Trophoblast cell (in vitro differentiated cells and primary cell): ENCODE results near the gene NEDD8.
A peak's percentile ranks its signal among the peaks of the same experiment; 100 is the strongest.

ENCODE experiments used
- DNase-seq, 2 donors: peaks; one replicate each; pipeline ENCODE4 v3.0.0-alpha.2; 2016
- H2AFZ ChIP-seq: 2 replicates; pipeline ENCODE4 v1.6.1; 2013; ENCODE audit warnings: low read length, moderate library complexity, mild to moderate bottlenecking; ENCODE audit not compliant: insufficient read depth, poor library complexity
- H2AK5ac ChIP-seq: 2 replicates; pipeline ENCODE4 v1.6.1; 2013; ENCODE audit warnings: mild to moderate bottlenecking, low read length
- H2BK120ac ChIP-seq: 2 replicates; pipeline ENCODE4 v1.6.1; 2013; ENCODE audit warnings: low read length, mild to moderate bottlenecking, moderate library complexity; ENCODE audit not compliant: insufficient read depth, poor library complexity
- H2BK12ac ChIP-seq: 2 replicates; pipeline ENCODE4 v1.6.1; 2013; ENCODE audit warnings: mild to moderate bottlenecking, low read length, moderate library complexity
- H2BK5ac ChIP-seq: 2 replicates; pipeline ENCODE4 v1.6.1; 2013; ENCODE audit warnings: low read length, low read depth, moderate library complexity, mild to moderate bottlenecking; ENCODE audit not compliant: poor library complexity
- H3K14ac ChIP-seq: 2 replicates; pipeline ENCODE4 v1.6.1; 2013; ENCODE audit warnings: mild to moderate bottlenecking, low read length
- H3K18ac ChIP-seq: 2 replicates; pipeline ENCODE4 v1.6.1; 2013; ENCODE audit warnings: mild to moderate bottlenecking, low read length
- H3K23ac ChIP-seq: 2 replicates; pipeline ENCODE4 v1.6.1; 2013; ENCODE audit warnings: low read length
- H3K27ac ChIP-seq: 2 replicates; pipeline ENCODE4 v1.5.1; 2013; ENCODE audit warnings: low read depth, mild to moderate bottlenecking, inconsistent platforms, low read length, moderate library complexity
- H3K27me3 ChIP-seq: 2 replicates; pipeline ENCODE4 v1.6.1; 2013; ENCODE audit warnings: inconsistent platforms, mild to moderate bottlenecking, low read length, moderate library complexity; ENCODE audit not compliant: insufficient read depth
- H3K36me3 ChIP-seq, 2 experiments: 1 replicate in 1 of 2; 2 replicates in 1 of 2; pipeline ENCODE4 v1.6.1; 2013; ENCODE audit warnings: low read length in 2 of 2, mild to moderate bottlenecking in 2 of 2, moderate library complexity in 1 of 2; ENCODE audit not compliant: insufficient read depth in 2 of 2, control insufficient read depth in 1 of 2
- H3K4ac ChIP-seq: 2 replicates; pipeline ENCODE4 v1.6.1; 2013; ENCODE audit warnings: low read depth, mild to moderate bottlenecking, low read length, moderate library complexity
- H3K4me1 ChIP-seq, 2 experiments: 1 replicate in 1 of 2; 2 replicates in 1 of 2; pipeline ENCODE4 v1.6.1; 2013; ENCODE audit warnings: low read length in 2 of 2, mild to moderate bottlenecking in 2 of 2, moderate library complexity in 1 of 2; ENCODE audit not compliant: insufficient read depth in 2 of 2, control insufficient read depth in 1 of 2
- H3K4me2 ChIP-seq: 2 replicates; pipeline ENCODE4 v1.6.1; 2013; ENCODE audit warnings: inconsistent platforms, mild to moderate bottlenecking, low read length, moderate library complexity
- H3K4me3 ChIP-seq: 2 replicates; pipeline ENCODE4 v1.5.1; 2013; ENCODE audit warnings: mild to moderate bottlenecking, low read depth, low read length, inconsistent platforms
- H3K79me1 ChIP-seq: one replicate; pipeline ENCODE4 v1.6.1; 2013; ENCODE audit warnings: low read length
- H3K79me2 ChIP-seq: 2 replicates; pipeline ENCODE4 v1.6.1; 2013; ENCODE audit warnings: low read length, mild to moderate bottlenecking; ENCODE audit not compliant: control insufficient read depth, insufficient read depth, poor library complexity
- H3K9ac ChIP-seq: 2 replicates; pipeline ENCODE4 v1.6.1; 2013; ENCODE audit warnings: mild to moderate bottlenecking, low read length
- H3K9me3 ChIP-seq: 2 replicates; pipeline ENCODE4 v1.6.1; 2013; ENCODE audit warnings: low read depth, mild to moderate bottlenecking, control low read depth, inconsistent platforms, low read length; ENCODE audit not compliant: insufficient read depth
- H4K12ac ChIP-seq: 2 replicates; pipeline ENCODE4 v1.6.1; 2013; ENCODE audit warnings: low read depth, mild to moderate bottlenecking, low read length, moderate library complexity
- H4K8ac ChIP-seq: 2 replicates; pipeline ENCODE4 v1.6.1; 2013; ENCODE audit warnings: low read depth, mild to moderate bottlenecking, low read length, moderate library complexity
- H4K91ac ChIP-seq: one replicate; pipeline ENCODE4 v1.6.1; 2013; ENCODE audit warnings: low read depth, mild to moderate bottlenecking, low read length, moderate library complexity
- WGBS: extraction: QIAGEN DNeasy Blood & Tissue Kit; methylation state at CpG from one replicate; pipeline ENCODE4 v1.1.7; 2013; ENCODE audit warnings: missing lambda C conversion rate; ENCODE audit not compliant: insufficient read length, insufficient coverage; ENCODE audit errors: extremely low coverage; 5-methylcytosine and 5-hydroxymethylcytosine counted together

Gene NEDD8

DNA sequence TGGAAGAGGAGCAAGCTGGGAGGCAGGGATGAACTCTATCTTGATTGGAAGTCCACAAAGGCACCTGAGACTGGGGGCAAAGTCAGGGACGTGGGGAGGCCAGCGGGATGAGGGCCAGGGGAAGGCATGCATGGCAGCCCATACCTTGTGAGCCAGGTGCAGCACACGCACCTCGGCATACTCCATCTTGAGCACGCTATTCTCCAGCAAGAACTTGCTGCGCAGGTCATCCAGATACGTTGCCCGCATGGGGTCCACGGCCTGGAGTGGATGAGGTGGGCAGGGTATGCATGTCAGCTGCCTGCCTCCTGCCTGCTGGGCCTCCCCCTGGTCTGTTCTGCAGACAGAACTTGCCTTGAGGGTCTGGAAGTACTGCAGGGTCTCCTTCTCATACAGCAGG is 35.3 kb upstream of the NEDD8 start:
- Histone ChIP-seq H3K9me3 (no peaks in the 10 kb centered on the region), H3K27ac (no peak overlapping the region), H3K4me1 (peaks cover 28 to 30% of the 10 kb centered on the region in 2 experiments), H3K36me3 (peaks cover 30 to 40% of the 10 kb centered on the region in 2 experiments), H3K79me2 (peaks cover 9% of the 10 kb centered on the region), H3K23ac (no peak overlapping the region), H2BK5ac (no peak overlapping the region), H3K18ac (no peak overlapping the region), H2AK5ac (no peak overlapping the region), H3K4ac (no peak overlapping the region), H3K27me3 (no peaks in the 10 kb centered on the region), H3K4me2 (no peak overlapping the region), H3K4me3 (no peak overlapping the region), H2BK12ac (no peak overlapping the region), H3K14ac (no peak overlapping the region), H2AFZ (no peak overlapping the region), H3K9ac (no peak overlapping the region), H3K79me1 (peaks cover 30% of the 10 kb centered on the region), H4K91ac (no peak overlapping the region), H4K12ac (no peak overlapping the region), H2BK120ac (no peak overlapping the region), H4K8ac (no peak overlapping the region)
- DNase-seq, result peak in 1 of 2 donors; percentile 40
- WGBS, result no CpG with 5 or more reads among the region's 9 CpGs

DNA sequence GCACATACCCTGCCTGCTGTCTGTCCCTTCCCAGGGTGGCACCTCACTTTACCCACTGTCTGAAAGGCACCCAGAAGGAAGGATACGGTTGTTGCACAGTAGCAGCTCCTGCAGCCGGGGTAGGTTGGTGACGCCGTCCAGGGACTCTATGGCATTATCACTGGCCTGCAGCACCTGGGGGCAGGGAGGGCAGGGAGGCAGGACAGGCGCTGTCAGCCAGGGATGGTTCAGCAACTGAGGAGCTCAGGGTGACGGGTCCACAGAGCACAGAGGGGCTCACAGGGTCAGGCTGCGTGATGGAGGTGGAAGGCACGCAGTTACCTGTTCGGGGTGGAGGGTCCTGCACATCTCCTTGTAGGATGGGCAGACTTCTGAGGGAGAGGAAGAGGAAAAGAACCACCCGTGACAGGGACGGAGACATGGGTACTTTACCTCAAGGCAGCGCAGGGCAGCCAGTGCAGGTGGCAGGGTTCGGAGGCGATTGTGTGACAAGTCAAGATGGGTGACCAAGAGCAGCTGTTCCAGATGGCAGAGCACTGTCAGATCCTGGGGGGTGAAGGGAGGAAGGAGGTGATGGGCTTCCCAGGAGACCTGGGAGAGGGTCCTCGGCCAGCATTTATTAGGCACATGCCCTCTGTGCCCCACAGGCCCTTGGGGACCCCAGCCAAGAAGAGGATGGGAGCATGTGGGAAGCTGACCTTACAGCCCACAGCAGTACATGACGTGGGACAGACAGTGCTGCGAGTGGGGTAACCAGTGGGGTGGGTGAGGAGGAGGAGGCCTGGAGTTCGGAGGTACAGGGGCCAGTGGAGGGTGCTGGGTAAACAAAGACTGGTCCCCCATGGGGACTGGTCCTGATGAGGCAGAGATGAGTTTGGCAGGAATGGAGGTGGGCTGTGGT is 34.4 kb upstream of the NEDD8 start:
- Histone ChIP-seq H3K14ac (no peak overlapping the region), H4K8ac (no peak overlapping the region), H2AFZ (no peak overlapping the region), H4K91ac (peak overlapping the region; percentile 7), H3K9ac (no peak overlapping the region), H3K4me2 (no peak overlapping the region), H2AK5ac (peak overlapping the region; percentile 2), H3K4ac (no peak overlapping the region), H3K4me1 (peaks cover 35 to 36% of the 10 kb centered on the region in 2 experiments), H3K9me3 (no peaks in the 10 kb centered on the region), H3K36me3 (peaks cover 30 to 40% of the 10 kb centered on the region in 2 experiments), H2BK120ac (no peak overlapping the region), H3K79me1 (peaks cover 37% of the 10 kb centered on the region), H2BK5ac (no peak overlapping the region), H3K79me2 (peaks cover 12% of the 10 kb centered on the region), H3K27ac (no peak overlapping the region), H4K12ac (no peak overlapping the region), H3K27me3 (no peaks in the 10 kb centered on the region), H3K23ac (no peak overlapping the region), H3K18ac (no peak overlapping the region), H2BK12ac (no peak overlapping the region), H3K4me3 (no peak overlapping the region)
- no CpG with 5 or more reads among the region's 18 CpGs for WGBS
- DNase-seq, result no peak

- H2BK5ac ChIP-seq, result peak overlapping the region; percentile 76
- peaks cover 32% of the 10 kb centered on the region for H3K79me1 ChIP-seq
- no peaks in the 10 kb centered on the region for H3K9me3 ChIP-seq
- peak overlapping the region; percentile 68 for H4K8ac ChIP-seq
- H4K12ac ChIP-seq, result no peak overlapping the region
- H3K4ac ChIP-seq, result peak overlapping the region; percentile 37
- peak in 1 of 2 donors; percentile 18 for DNase-seq
- no peak overlapping the region for H3K4me3 ChIP-seq
- H3K27ac ChIP-seq, result peak overlapping the region; percentile 98
- peak overlapping the region; percentile 63 for H3K18ac ChIP-seq
- H3K4me2 ChIP-seq, result peak overlapping the region; percentile 41
- peaks cover 35 to 37% of the 10 kb centered on the region in 2 experiments for H3K4me1 ChIP-seq
- peak overlapping the region; percentile 75 for H2AK5ac ChIP-seq
- H2BK12ac ChIP-seq, result peak overlapping the region; percentile 89
- no peaks in the 10 kb centered on the region for H3K27me3 ChIP-seq
- H2BK120ac ChIP-seq, result peak overlapping the region; percentile 86
- H3K36me3 ChIP-seq, result peaks cover 36 to 46% of the 10 kb centered on the region in 2 experiments
- WGBS, result no CpG with 5 or more reads among the region's 6 CpGs
- no peak overlapping the region for H3K9ac ChIP-seq
- H3K23ac ChIP-seq, result no peak overlapping the region
- H4K91ac ChIP-seq, result peak overlapping the region; percentile 92
- H3K14ac ChIP-seq, result peak overlapping the region; percentile 81
- peak overlapping the region; percentile 12 for H2AFZ ChIP-seq
- H3K79me2 ChIP-seq, result peaks cover 10% of the 10 kb centered on the region
These were observed 32.1 kb upstream of the NEDD8 start for GRCh38 chr14:24264298-24264697.

DNA sequence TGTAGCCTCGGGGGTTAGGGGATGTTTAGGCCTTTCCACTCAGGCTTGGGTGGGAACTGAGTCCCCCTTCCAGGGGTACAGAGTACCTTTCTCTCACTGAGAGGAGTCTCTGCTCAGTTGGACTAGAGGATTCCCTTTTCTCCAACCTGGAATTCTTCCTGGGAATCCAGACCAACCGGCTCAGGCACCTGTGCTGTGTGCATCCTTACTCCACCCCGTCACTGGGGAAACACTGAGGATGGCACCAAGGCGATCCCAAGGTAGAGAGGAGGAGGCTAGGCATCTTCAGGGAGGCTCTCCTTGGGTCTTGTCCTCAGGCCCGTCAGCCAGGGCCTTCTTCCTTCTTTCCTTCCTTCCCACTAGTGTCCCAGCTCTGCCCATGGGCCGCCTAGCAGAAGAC is 31.7 kb upstream of the NEDD8 start:
- DNase-seq, result peak in 1 of 2 donors; percentile 79
- Histone ChIP-seq H3K79me2 (peaks cover 10% of the 10 kb centered on the region), H3K4ac (peak overlapping the region; percentile 37), H2BK5ac (peak overlapping the region; percentile 76), H3K4me3 (no peak overlapping the region), H3K14ac (peak overlapping the region; percentile 81), H3K4me1 (peaks cover 35 to 37% of the 10 kb centered on the region in 2 experiments), H2AFZ (no peak overlapping the region), H4K91ac (peak overlapping the region; percentile 92), H3K9me3 (no peaks in the 10 kb centered on the region), H3K27ac (peak overlapping the region; percentile 98), H3K23ac (no peak overlapping the region), H2BK12ac (peak overlapping the region; percentile 89), H2BK120ac (peak overlapping the region; percentile 86), H2AK5ac (peak overlapping the region; percentile 72), H3K4me2 (peak overlapping the region; percentile 41), H3K79me1 (peaks cover 32% of the 10 kb centered on the region), H3K18ac (peak overlapping the region; percentile 63), H3K9ac (no peak overlapping the region), H3K36me3 (peaks cover 37 to 47% of the 10 kb centered on the region in 2 experiments), H3K27me3 (no peaks in the 10 kb centered on the region), H4K12ac (no peak overlapping the region), H4K8ac (peak overlapping the region; percentile 68)
- WGBS, result no CpG with 5 or more reads among the region's 6 CpGs
